ENCODE measurements around the gene PLIN5.
A peak's percentile ranks its signal among the peaks of the same experiment; 100 is the strongest.
"Not testable (repeated sequence)": the region's sequence is repeated elsewhere in the genome, so short reads cannot be mapped to it uniquely, and the experiment has no call there.

GRCh38 chr19:4527377-4527776, 7.6 kb downstream of the PLIN5 start:
- not testable (repeated sequence) for TF ChIP-seq BHLHE40 (IDR thresholded peaks at IDR 0.05; ENCODE audit: borderline replicate concordance); CTBP1 (IDR thresholded peaks at IDR 0.05; ENCODE audit: borderline replicate concordance); FOXK2 (IDR thresholded peaks at IDR 0.05); ELF4 (IDR thresholded peaks at IDR 0.05); NFRKB (IDR thresholded peaks at IDR 0.05); SP1 (IDR thresholded peaks at IDR 0.05); ARNT (IDR thresholded peaks at IDR 0.05); FOXA1 (IDR thresholded peaks at IDR 0.05); FOXM1 (IDR thresholded peaks at IDR 0.05; ENCODE audit: borderline replicate concordance); LEF1 (IDR thresholded peaks at IDR 0.05; ENCODE audit: borderline replicate concordance); SUZ12 (IDR thresholded peaks at IDR 0.05)
- TF ChIP-seq ZNF384 (IDR thresholded peaks at IDR 0.05) = peak; percentile 61; the same call in 1 of the 2 replicates

All from HEK293T (cell line).